Sigmoid colon (tissue), 4 donors: Measurements from ENCODE around the gene IQSEC3.

Experiments
- CTCF ChIP-seq, 4 experiments: fragments of 450-650 bp in 3 of 4; fragments of 200-600 bp in 1 of 4; IDR thresholded peaks; one replicate each; pipeline ENCODE4 v1.5.1; 2016 to 2019; ENCODE audit warnings: antibody characterized with exemption in 4 of 4, mild to moderate bottlenecking in 3 of 4, moderate library complexity in 2 of 4
- POLR2A ChIP-seq, 2 donors: fragments of 450-650 bp; IDR thresholded peaks; one replicate each; pipeline ENCODE4 v1.6.1; 2016; ENCODE audit warnings: antibody characterized with exemption in 2 of 2, mild to moderate bottlenecking in 2 of 2, moderate library complexity in 2 of 2
- POLR2AphosphoS5 ChIP-seq, 4 donors: sonication (generic); formaldehyde crosslinking; IDR thresholded peaks; one replicate each; pipeline ENCODE4 v1.6.1; 2017; ENCODE audit warnings: antibody characterized with exemption in 4 of 4

GRCh38 chr12:139585-139984 lies 73.0 kb downstream of the IQSEC3 start:
- TF ChIP-seq CTCF (IDR thresholded peaks at IDR 0.05) = no peak
- TF ChIP-seq POLR2AphosphoS5 (IDR thresholded peaks at IDR 0.05) = no peak
- no peak for TF ChIP-seq POLR2A (IDR thresholded peaks at IDR 0.05)
